ENCODE results near the gene ARFRP1. TPM values are rescaled to one million over a fixed set of nuclear protein-coding genes. Genes with fewer than 3 reads are reported as not detected.
A peak's percentile ranks its signal among the peaks of the same experiment; 100 is the strongest.

ARFRP1 gene
- total and polyA plus RNA-seq, 2 of the 13 experiments (the other 11 are each of a cell fraction or from before 2014, with no cell fraction given), result 32.0 to 51.1 TPM

GRCh38 chr20:63745961-63746731, 38.4 kb upstream of the ARFRP1 start (continued):
- TF ChIP-seq, protein P1, sequence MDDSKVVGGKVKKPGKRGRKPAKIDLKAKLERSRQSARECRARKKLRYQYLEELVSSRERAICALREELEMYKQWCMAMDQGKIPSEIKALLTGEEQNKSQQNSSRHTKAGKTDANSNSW (CRISPR knock-in tag; IDR thresholded peaks at IDR 0.05; ENCODE audit: borderline replicate concordance), result no peak
- no peak for TF ChIP-seq ZFP37 (CRISPR knock-in tag; IDR thresholded peaks at IDR 0.05; ENCODE audit: borderline replicate concordance)
- no peak for TF ChIP-seq BATF2 (CRISPR knock-in tag; IDR thresholded peaks at IDR 0.05)
- TF ChIP-seq ZBTB7A (CRISPR knock-in tag; IDR thresholded peaks at IDR 0.05), result no peak
- no peak for TF ChIP-seq ZNF556 (CRISPR knock-in tag; IDR thresholded peaks at IDR 0.05; ENCODE audit: borderline replicate concordance)
- no peak for TF ChIP-seq KLF15 (CRISPR knock-in tag; IDR thresholded peaks at IDR 0.05; ENCODE audit: borderline replicate concordance)
- no peak for TF ChIP-seq ZNF768 (CRISPR knock-in tag; IDR thresholded peaks at IDR 0.05)
- TF ChIP-seq GLMP (CRISPR knock-in tag; IDR thresholded peaks at IDR 0.05; ENCODE audit: borderline replicate concordance), result no peak
- TF ChIP-seq JDP2 (CRISPR knock-in tag; IDR thresholded peaks at IDR 0.05; ENCODE audit: borderline replicate concordance), result no peak
- no peak for TF ChIP-seq PTBP1 (IDR thresholded peaks at IDR 0.05; ENCODE audit: low read depth, low read length, poor library complexity, severe bottlenecking)
- no peak for TF ChIP-seq THAP11 (CRISPR knock-in tag; IDR thresholded peaks at IDR 0.05)
- TF ChIP-seq RARA (CRISPR knock-in tag; IDR thresholded peaks at IDR 0.05), result no peak
- TF ChIP-seq FIP1L1 (IDR thresholded peaks at IDR 0.05; ENCODE audit: borderline replicate concordance, insufficient read depth, low read depth, low read length), result no peak
- TF ChIP-seq ZSCAN12 (CRISPR knock-in tag; IDR thresholded peaks at IDR 0.05), result no peak
- TF ChIP-seq SMAD3 (CRISPR knock-in tag; IDR thresholded peaks at IDR 0.05), result no peak
- TF ChIP-seq XBP1 (CRISPR knock-in tag; IDR thresholded peaks at IDR 0.05), result no peak
- no peak for TF ChIP-seq ZNF17 (CRISPR knock-in tag; IDR thresholded peaks at IDR 0.05)
- TF ChIP-seq ZNF816 (CRISPR knock-in tag; IDR thresholded peaks at IDR 0.05; ENCODE audit: borderline replicate concordance), result no peak
- no peak for TF ChIP-seq SIX4 (CRISPR knock-in tag; IDR thresholded peaks at IDR 0.05)
- TF ChIP-seq POLR2AphosphoS2 (IDR thresholded peaks at IDR 0.05; ENCODE audit: low read depth, low read length), result no peak
- TF ChIP-seq PHF8 (CRISPR knock-in tag; IDR thresholded peaks at IDR 0.05), result no peak
- TF ChIP-seq, protein P2, sequence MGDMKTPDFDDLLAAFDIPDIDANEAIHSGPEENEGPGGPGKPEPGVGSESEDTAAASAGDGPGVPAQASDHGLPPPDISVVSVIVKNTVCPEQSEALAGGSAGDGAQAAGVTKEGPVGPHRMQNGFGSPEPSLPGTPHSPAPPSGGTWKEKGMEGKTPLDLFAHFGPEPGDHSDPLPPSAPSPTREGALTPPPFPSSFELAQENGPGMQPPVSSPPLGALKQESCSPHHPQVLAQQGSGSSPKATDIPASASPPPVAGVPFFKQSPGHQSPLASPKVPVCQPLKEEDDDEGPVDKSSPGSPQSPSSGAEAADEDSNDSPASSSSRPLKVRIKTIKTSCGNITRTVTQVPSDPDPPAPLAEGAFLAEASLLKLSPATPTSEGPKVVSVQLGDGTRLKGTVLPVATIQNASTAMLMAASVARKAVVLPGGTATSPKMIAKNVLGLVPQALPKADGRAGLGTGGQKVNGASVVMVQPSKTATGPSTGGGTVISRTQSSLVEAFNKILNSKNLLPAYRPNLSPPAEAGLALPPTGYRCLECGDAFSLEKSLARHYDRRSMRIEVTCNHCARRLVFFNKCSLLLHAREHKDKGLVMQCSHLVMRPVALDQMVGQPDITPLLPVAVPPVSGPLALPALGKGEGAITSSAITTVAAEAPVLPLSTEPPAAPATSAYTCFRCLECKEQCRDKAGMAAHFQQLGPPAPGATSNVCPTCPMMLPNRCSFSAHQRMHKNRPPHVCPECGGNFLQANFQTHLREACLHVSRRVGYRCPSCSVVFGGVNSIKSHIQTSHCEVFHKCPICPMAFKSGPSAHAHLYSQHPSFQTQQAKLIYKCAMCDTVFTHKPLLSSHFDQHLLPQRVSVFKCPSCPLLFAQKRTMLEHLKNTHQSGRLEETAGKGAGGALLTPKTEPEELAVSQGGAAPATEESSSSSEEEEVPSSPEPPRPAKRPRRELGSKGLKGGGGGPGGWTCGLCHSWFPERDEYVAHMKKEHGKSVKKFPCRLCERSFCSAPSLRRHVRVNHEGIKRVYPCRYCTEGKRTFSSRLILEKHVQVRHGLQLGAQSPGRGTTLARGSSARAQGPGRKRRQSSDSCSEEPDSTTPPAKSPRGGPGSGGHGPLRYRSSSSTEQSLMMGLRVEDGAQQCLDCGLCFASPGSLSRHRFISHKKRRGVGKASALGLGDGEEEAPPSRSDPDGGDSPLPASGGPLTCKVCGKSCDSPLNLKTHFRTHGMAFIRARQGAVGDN (CRISPR knock-in tag; IDR thresholded peaks at IDR 0.05), result peak; percentile 80
- no peak for TF ChIP-seq ZNF737 (CRISPR knock-in tag; IDR thresholded peaks at IDR 0.05; ENCODE audit: borderline replicate concordance)
- no peak for TF ChIP-seq ZNF382 (CRISPR knock-in tag; IDR thresholded peaks at IDR 0.05; ENCODE audit: borderline replicate concordance)
